Activated CD8-positive, alpha-beta T cell treated with anti-CD3 and anti-CD28 coated beads for 36 hours (primary cell): ENCODE results near the gene LEO1. TPM values are rescaled to one million over a fixed set of nuclear protein-coding genes. Genes with fewer than 3 reads are reported as not detected.
A peak's percentile ranks its signal among the peaks of the same experiment; 100 is the strongest.

Source experiments
- ATAC-seq: fragments of 200-7000 bp; cut with Tn5 transposase; one replicate; pipeline ENCODE4 v1.10.0; 2021; ENCODE audit warnings: mild to moderate bottlenecking, moderate library complexity
- CTCF ChIA-PET: fragments of 350-600 bp; sonication (Branson Sonifier 250); formaldehyde crosslinking; loops from one replicate; lab custom pipeline; 2021; ENCODE audit warnings: antibody characterized with exemption; lab: Charles Lee
- POLR2A ChIA-PET: fragments of 350-600 bp; sonication (Branson Sonifier 250); formaldehyde crosslinking; loops from one replicate; lab custom pipeline; 2021; ENCODE audit warnings: antibody characterized with exemption; lab: Charles Lee
- DNase-seq: peaks from one replicate; pipeline ENCODE4 v3.0.0-alpha.2; 2020
- H3K27ac Mint-ChIP-seq: one replicate; pipeline ENCODE4 v1.8.0; 2021; ENCODE audit warnings: mild to moderate bottlenecking, mixed read lengths
- H3K27me3 Mint-ChIP-seq: one replicate; pipeline ENCODE4 v1.8.0; 2021; ENCODE audit warnings: mixed read lengths
- H3K36me3 Mint-ChIP-seq: one replicate; pipeline ENCODE4 v1.8.0; 2021; ENCODE audit warnings: low read depth, mixed read lengths
- H3K4me1 Mint-ChIP-seq: one replicate; pipeline ENCODE4 v1.8.0; 2021; ENCODE audit warnings: low read depth, mixed read lengths
- H3K4me3 Mint-ChIP-seq: one replicate; pipeline ENCODE4 v1.8.0; 2021; ENCODE audit warnings: mild to moderate bottlenecking, moderate library complexity, mixed read lengths
- H3K9me3 Mint-ChIP-seq: one replicate; pipeline ENCODE4 v1.8.0; 2021; ENCODE audit warnings: mixed read lengths
- intact Hi-C: fragments of 100-400 bp; cut with micrococcal nuclease; formaldehyde crosslinking; loops from one replicate; pipeline ENCODE4 v1.10.0; 2022
- total RNA-seq, 2 experiments: library from RNA; stranded (reverse); gene quantifications; one replicate each; pipeline ENCODE4 v1.2.3, GENCODE V29; 2021
- TF ChIP-seq, protein P1 (sequence below): fragments of 200-600 bp; IDR thresholded peaks from one replicate; pipeline ENCODE4 v1.8.0; 2022; ENCODE audit warnings: antibody characterized with exemption, mild to moderate bottlenecking

LEO1 gene
- total RNA-seq, 2 experiments from 2014 or later = 28.9 to 31.1 TPM

DNA sequence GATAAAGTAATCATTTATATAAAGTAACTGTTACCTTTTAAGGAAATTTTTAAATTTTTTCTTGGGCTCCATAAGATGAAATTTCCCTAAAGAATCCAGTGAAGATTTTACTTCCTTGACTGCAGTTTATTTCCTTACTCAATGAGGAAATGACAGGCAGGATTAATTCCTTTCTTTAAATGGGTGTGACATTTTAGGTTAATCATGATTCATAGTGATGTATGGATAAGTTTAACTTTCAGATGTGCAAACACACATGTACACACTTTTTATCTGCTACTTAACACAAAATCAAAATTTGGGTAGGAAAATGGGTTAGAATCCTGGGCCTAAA, 11.2 kb upstream of the LEO1 start:
- DNase-seq (no peak), ATAC-seq (no peak)
- Mint-ChIP-seq H3K36me3 (no peaks in the 10 kb centered on the region), H3K27ac (no peak overlapping the region), H3K9me3 (no peaks in the 10 kb centered on the region), H3K27me3 (no peaks in the 10 kb centered on the region), H3K4me1 (peaks cover 14% of the 10 kb centered on the region), H3K4me3 (no peak overlapping the region)
- TF ChIP-seq, protein P1, sequence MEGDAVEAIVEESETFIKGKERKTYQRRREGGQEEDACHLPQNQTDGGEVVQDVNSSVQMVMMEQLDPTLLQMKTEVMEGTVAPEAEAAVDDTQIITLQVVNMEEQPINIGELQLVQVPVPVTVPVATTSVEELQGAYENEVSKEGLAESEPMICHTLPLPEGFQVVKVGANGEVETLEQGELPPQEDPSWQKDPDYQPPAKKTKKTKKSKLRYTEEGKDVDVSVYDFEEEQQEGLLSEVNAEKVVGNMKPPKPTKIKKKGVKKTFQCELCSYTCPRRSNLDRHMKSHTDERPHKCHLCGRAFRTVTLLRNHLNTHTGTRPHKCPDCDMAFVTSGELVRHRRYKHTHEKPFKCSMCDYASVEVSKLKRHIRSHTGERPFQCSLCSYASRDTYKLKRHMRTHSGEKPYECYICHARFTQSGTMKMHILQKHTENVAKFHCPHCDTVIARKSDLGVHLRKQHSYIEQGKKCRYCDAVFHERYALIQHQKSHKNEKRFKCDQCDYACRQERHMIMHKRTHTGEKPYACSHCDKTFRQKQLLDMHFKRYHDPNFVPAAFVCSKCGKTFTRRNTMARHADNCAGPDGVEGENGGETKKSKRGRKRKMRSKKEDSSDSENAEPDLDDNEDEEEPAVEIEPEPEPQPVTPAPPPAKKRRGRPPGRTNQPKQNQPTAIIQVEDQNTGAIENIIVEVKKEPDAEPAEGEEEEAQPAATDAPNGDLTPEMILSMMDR = no peak
- CTCF ChIA-PET = no interaction called here
- POLR2A ChIA-PET = no interaction called here
- intact Hi-C loops = loop anchor here (1.0 to 5.0 kb wide), 3 partner anchors 40 to 160 kb away; no protein-coding TSS in a partner anchor

DNA sequence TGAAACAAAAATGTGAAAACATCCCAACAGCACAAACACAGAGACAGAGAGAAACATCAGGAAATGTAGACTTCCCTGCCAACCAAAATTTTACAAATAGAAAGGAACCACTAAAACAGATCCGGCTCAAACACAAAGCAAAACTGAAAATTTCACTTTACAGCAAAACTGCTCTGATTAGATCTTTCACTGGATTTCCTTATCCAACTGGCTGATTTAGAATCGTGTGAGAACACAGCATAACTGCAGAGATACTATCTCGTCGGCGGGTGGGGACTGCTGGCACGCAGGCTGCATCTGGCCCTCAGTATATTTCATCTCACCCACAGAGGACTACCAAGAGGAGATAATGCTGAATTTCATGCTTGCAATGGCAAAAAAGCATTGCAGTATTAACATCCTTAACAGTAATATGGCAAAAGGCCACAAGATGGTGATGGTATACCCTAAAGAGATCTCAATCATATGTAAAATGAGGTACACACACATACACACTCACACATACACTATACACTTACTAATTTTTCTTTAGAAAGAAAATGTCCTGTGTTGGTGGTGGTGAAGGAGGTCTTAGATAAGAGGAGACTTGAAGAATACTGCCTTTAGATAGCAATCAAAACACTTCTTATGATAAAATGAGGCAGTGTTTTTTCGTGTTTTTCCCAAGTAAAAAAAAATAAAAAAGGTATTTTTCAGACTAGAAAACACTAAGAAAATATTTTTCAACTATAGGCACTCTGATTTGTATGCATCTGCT, 10.6 kb upstream of the LEO1 start:
- intact Hi-C loops = loop anchor here (1.0 to 5.0 kb wide), 3 partner anchors 40 to 160 kb away; no protein-coding TSS in a partner anchor
- CTCF ChIA-PET = interaction anchor here (1.0 to 3.2 kb wide), 10 partner anchors 11 to 226 kb away, joined by 3 to 34 read pairs (median 4); no protein-coding TSS in a partner anchor

DNA sequence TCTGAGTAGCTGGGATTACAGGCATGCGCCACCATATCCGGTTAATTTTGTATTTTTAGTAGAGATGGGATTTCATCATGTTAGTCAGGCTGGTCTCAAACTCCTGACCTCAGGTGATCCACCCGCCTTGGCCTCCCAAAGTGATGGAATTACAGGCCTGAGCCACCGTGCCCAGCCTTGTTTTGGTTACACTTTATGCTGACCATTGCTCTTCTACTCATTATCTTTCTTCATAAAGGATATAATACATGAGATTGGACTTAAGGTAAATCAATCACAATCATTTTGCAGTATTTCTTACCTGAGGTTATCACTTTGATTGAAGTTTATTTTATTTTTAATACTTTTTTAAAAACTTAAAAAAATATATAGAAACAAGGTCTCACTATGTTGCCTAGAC, 2.2 kb upstream of the LEO1 start:
- ChIA-PET CTCF (no interaction called here), POLR2A (no interaction called here)
- ATAC-seq (no peak), DNase-seq (no peak)
- Mint-ChIP-seq H3K36me3 (peaks cover 8% of the 10 kb centered on the region), H3K9me3 (no peaks in the 10 kb centered on the region), H3K27me3 (peaks cover 1% of the 10 kb centered on the region), H3K27ac (no peak overlapping the region), H3K4me1 (peaks cover 13% of the 10 kb centered on the region), H3K4me3 (no peak overlapping the region)
- intact Hi-C loops = no loop called here
- TF ChIP-seq, protein P1 = no peak

More for the DNA sequence above, 10.6 kb upstream of the LEO1 start:
- no peaks in the 10 kb centered on the region for H3K36me3 Mint-ChIP-seq
- TF ChIP-seq, protein P1 = peak; percentile 93
- POLR2A ChIA-PET = interaction anchor here (1.1 to 3.0 kb wide), 2 partner anchors 11 to 38 kb away, joined by 4 to 17 read pairs; partner anchors contain the start of gene LEO1
- H3K4me3 Mint-ChIP-seq = peak overlapping the region; percentile 70
- H3K9me3 Mint-ChIP-seq = no peaks in the 10 kb centered on the region
- H3K27me3 Mint-ChIP-seq = no peaks in the 10 kb centered on the region
- ATAC-seq (peak; percentile 95), DNase-seq (peak; percentile 76)
- peaks cover 14% of the 10 kb centered on the region for H3K4me1 Mint-ChIP-seq
- H3K27ac Mint-ChIP-seq = peak overlapping the region; percentile 86

DNA sequence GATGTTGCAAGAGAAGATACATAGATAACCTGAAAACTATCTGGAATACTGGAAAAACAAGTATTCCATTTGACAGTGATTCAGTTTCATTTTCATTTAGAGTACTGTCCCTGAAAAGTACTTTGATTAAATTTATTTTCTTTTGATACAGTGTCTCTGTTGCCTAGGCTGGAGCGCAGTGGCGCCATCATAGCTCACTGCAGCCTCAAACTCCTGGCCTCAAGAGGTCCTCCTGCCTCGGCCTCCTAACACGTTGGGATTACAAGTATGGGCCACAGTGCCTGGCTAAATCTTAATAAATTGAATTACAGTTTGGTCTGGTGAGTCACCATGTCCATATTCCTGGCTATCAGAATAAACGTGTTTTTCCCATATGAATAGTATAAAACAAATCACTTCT, 1.6 kb upstream of the LEO1 start:
- TF ChIP-seq, protein P1 = no peak
- Mint-ChIP-seq H3K27ac (no peak overlapping the region), H3K4me3 (no peak overlapping the region), H3K36me3 (peaks cover 9% of the 10 kb centered on the region), H3K9me3 (no peaks in the 10 kb centered on the region), H3K27me3 (peaks cover 1% of the 10 kb centered on the region), H3K4me1 (peaks cover 13% of the 10 kb centered on the region)
- ChIA-PET CTCF (interaction anchor here (1.7 to 2.2 kb wide), 3 partner anchors 47 to 105 kb away, joined by 3 to 16 read pairs (median 7); no protein-coding TSS in a partner anchor), POLR2A (interaction anchor here (1.3 kb wide), 1 partner anchor 47 kb away, joined by 3 read pairs; no protein-coding TSS in a partner anchor)
- ATAC-seq (no peak), DNase-seq (no peak)
- intact Hi-C loops = no loop called here

DNA sequence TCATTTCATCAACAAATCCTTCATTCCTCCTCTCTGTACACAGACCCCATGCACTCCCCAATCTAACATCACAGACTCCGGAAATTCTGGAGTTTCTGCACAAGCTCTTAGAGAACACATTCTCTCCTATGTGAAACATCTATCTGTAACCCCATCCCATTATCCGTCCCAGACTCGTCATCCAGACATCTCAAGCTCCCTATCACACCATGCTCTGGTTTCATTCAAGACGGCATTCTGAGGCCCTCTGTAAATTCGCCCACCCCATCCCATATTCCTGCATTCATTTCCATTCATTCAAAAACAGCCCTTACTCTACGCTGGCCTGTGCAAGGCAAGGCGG, 575 bp downstream of the LEO1 start:
- Mint-ChIP-seq H3K27me3 (peaks cover 1% of the 10 kb centered on the region), H3K4me1 (peaks cover 19% of the 10 kb centered on the region), H3K36me3 (peaks cover 26% of the 10 kb centered on the region), H3K27ac (peak overlapping the region; percentile 89), H3K4me3 (peak overlapping the region; percentile 94), H3K9me3 (peaks cover 8% of the 10 kb centered on the region)
- ChIA-PET CTCF (interaction anchor here (1.1 to 2.2 kb wide), 8 partner anchors 9 to 256 kb away, joined by 3 to 16 read pairs (median 6); no protein-coding TSS in a partner anchor), POLR2A (interaction anchor here (0.7 to 3.1 kb wide), 15 partner anchors 10 to 233 kb away, joined by 3 to 17 read pairs (median 4); partner anchors contain the start of gene LYSMD2)
- intact Hi-C loops = no loop called here
- TF ChIP-seq, protein P1 = no peak
- no peak for ATAC-seq
- no peak for DNase-seq
